NCI-H1417 (cell line): Measurements from ENCODE around the gene GLOD5.
"Not testable (repeated sequence)": the region's sequence is repeated elsewhere in the genome, so short reads cannot be mapped to it uniquely, and the experiment has no call there.

Source experiments
- DNase-seq, 3 experiments: peaks; one replicate each; lab custom pipeline; 2025; lab: John Stamatoyannopoulos, UW

Gene GLOD5

GRCh38 chrX:48793935-48794334, 32.4 kb downstream of the GLOD5 start:
- no peak for DNase-seq

- no peak for DNase-seq
These were observed 32.9 kb downstream of the GLOD5 start for GRCh38 chrX:48794340-48794910.

GRCh38 chrX:48794911-48795515, 33.5 kb downstream of the GLOD5 start:
- DNase-seq: no peak

GRCh38 chrX:48798318-48798717, 36.8 kb downstream of the GLOD5 start:
- DNase-seq: no peak

GRCh38 chrX:48800574-48801279, 39.2 kb downstream of the GLOD5 start:
- peak in 1 of 3 experiments; percentile 37 for DNase-seq

GRCh38 chrX:48801280-48802088, 39.9 kb downstream of the GLOD5 start, which contains the start of gene HDAC6:
TSS of gene HDAC6 (plus strand) at chrX:48802067. CDS start at chrX:48802693, 626 bp downstream.
- DNase-seq: peak; percentile 96 to 99 (median 97)

GRCh38 chrX:48802089-48802904, 40.8 kb downstream of the GLOD5 start:
- DNase-seq: peak; percentile 44 to 89 (median 80)

GRCh38 chrX:48802905-48803200, 41.3 kb downstream of the GLOD5 start:
- no peak for DNase-seq

- peak in 1 of 3 experiments; percentile 13 for DNase-seq
These were observed 44.5 kb downstream of the GLOD5 start for GRCh38 chrX:48806081-48806480.

GRCh38 chrX:48813644-48814043, 52.1 kb downstream of the GLOD5 start:
- DNase-seq: no peak

GRCh38 chrX:48814722-48815121, 53.2 kb downstream of the GLOD5 start:
- no peak for DNase-seq

- DNase-seq: no peak
These were observed 53.7 kb downstream of the GLOD5 start for GRCh38 chrX:48815266-48815665.

- DNase-seq: no peak
These were observed 54.7 kb downstream of the GLOD5 start for GRCh38 chrX:48816014-48816810.

GRCh38 chrX:48818098-48818497, 56.6 kb downstream of the GLOD5 start:
- no peak for DNase-seq

- DNase-seq: no peak
These were observed 57.3 kb downstream of the GLOD5 start for GRCh38 chrX:48818866-48819265.

- not testable (repeated sequence) for DNase-seq
These were observed 57.8 kb downstream of the GLOD5 start for GRCh38 chrX:48819394-48819793.

- DNase-seq: no peak
These were observed 61.5 kb downstream of the GLOD5 start for GRCh38 chrX:48823053-48823452.
